ENCODE measurements around the gene NBPF3.
"Not testable (repeated sequence)": the region's sequence is repeated elsewhere in the genome, so short reads cannot be mapped to it uniquely, and the experiment has no call there.

The NBPF3 gene

GRCh38 chr1:21517660-21518480, 77.9 kb downstream of the NBPF3 start:
- DNase-seq (ENCODE audit: low read depth), result no peak
- no peak overlapping the region for H3K4me3 ChIP-seq (ENCODE audit: low read depth, low read length)
- no peak for TF ChIP-seq CTCF (IDR thresholded peaks at IDR 0.05; ENCODE audit: low read depth, low read length, missing control alignments)
- in situ Hi-C loops (cut with HindIII; ENCODE audit: low sequenced_read_pairs), result no loop called here

GRCh38 chr1:21518774-21519455, 79.0 kb downstream of the NBPF3 start:
- no peak for TF ChIP-seq CTCF (IDR thresholded peaks at IDR 0.05; ENCODE audit: low read depth, low read length, missing control alignments)
- no peak for DNase-seq (ENCODE audit: low read depth)
- in situ Hi-C loops (cut with HindIII; ENCODE audit: low sequenced_read_pairs), result no loop called here
- no peak overlapping the region for H3K4me3 ChIP-seq (ENCODE audit: low read depth, low read length)

GRCh38 chr1:21519486-21520070, 79.6 kb downstream of the NBPF3 start:
- DNase-seq (ENCODE audit: low read depth); in situ Hi-C loops (cut with HindIII; ENCODE audit: low sequenced_read_pairs): not testable (repeated sequence)

GRCh38 chr1:21520899-21521716, 81.2 kb downstream of the NBPF3 start:
- in situ Hi-C loops (cut with HindIII; ENCODE audit: low sequenced_read_pairs), result no loop called here
- no peak overlapping the region for H3K4me3 ChIP-seq (ENCODE audit: low read depth, low read length)
- TF ChIP-seq CTCF (IDR thresholded peaks at IDR 0.05; ENCODE audit: low read depth, low read length, missing control alignments), result no peak
- no peak for DNase-seq (ENCODE audit: low read depth)

More at GRCh38 chr1:21519486-21520070, 79.6 kb downstream of the NBPF3 start:
- not testable (repeated sequence) for H3K4me3 ChIP-seq (ENCODE audit: low read depth, low read length)

- no peak for TF ChIP-seq CTCF (IDR thresholded peaks at IDR 0.05; ENCODE audit: low read depth, low read length, missing control alignments)
- in situ Hi-C loops (cut with HindIII; ENCODE audit: low sequenced_read_pairs), result no loop called here
- DNase-seq (ENCODE audit: low read depth), result no peak
- H3K4me3 ChIP-seq (ENCODE audit: low read depth, low read length), result no peak overlapping the region
Measured at GRCh38 chr1:21521717-21522060, 81.8 kb downstream of the NBPF3 start.

GRCh38 chr1:21522525-21523038, 82.6 kb downstream of the NBPF3 start:
- H3K4me3 ChIP-seq (ENCODE audit: low read depth, low read length), result no peak overlapping the region
- no peak for DNase-seq (ENCODE audit: low read depth)
- no peak for TF ChIP-seq CTCF (IDR thresholded peaks at IDR 0.05; ENCODE audit: low read depth, low read length, missing control alignments)
- in situ Hi-C loops (cut with HindIII; ENCODE audit: low sequenced_read_pairs), result no loop called here

All from astrocyte of the cerebellum (primary cell).